Measurements from ENCODE around the gene TSHZ3.

TSHZ3 gene

DNA sequence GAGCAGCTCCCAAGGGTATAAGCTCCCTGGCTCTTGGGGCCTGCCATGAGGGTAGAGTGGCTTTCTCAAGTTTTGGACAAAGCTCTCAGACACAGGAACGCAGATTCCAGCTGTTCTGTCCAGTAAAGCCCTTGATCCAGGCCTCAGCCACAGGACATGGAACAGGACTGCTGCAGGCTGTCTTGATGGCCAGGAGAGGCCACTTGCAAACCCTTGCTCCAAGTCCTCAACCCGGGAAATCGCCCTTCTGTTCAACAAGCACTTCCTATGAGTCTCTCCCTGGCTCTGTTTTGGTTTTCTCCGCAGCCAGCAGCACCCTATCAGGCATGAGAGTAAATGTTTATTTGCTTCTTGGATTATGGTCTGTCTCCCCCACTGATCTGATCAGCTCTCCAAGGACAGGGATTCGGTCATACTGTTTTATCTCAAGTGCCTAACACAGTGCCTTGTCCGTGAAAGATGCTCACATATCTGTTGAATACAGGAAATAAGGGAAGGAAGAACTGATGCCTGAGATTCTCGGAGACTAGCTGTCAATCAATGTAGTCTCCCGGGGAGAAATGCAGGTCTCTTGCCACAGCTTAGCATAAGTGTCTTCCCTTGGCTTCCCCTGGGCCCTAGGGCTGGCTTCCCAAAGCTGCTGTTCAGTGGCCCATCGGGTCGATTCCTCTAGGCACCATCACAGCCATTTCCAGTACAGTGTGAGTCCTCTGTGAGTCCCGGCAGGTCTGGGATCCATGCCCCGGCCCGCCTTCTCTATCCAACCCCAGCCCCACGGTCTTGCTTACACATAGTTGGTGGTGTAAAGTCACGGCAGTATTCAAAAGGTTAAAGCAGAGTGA, 90.8 kb downstream of the TSHZ3 start:
- DNase-seq, result no peak

DNA sequence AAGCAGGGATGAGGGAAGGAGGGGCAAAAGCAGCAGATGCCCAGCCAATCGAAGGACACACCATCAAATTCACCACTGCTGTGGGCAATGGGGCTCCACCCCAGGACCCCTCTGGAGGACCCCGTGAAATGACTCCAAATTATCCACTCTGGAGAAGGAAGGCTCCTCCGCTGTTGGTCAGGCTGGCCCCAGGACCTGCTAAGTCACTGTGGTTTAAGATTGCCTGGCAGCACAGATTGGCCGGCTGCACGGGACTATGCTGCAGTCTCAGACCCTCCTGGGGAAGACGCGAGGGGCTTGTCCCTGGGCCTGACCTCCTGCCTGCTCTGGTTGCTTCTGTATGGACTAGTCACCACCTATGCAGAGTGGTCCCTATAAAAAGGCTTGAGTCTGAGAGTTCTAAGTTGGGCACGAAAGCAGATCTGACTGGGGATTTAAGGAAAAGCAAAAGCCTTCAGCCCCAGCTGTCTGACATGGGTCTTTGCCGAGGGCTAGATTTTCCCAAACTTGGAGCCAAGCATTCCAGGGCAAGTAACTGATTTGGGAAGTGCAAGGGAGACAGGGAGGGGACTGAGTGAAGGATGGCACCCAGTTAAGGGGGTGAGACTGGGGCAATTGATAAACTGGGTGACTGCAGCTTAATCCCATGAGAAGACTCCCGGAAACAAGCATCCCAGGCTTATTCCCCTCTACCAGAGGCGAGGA, 91.7 kb downstream of the TSHZ3 start:
- DNase-seq, result no peak

GRCh38 chr19:31257025-31257424, 92.2 kb downstream of the TSHZ3 start:
- DNase-seq, result no peak

DNA sequence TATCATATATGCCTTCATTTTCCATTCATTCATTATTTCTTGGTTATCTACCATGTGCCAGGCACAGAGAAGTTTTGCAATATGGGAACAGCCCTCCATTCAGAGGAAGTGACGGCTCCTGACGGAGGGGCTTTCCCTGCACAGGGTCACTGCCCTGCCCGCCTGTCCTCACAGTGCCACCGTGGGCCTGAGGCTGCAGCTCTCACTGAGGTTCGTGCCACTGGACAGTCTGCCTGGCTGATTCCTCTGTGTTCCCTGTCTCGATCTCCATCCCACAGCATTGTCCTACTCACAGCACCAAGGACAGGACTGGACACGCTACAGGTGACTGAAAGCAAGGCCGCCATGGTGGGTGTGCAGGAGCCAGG, 92.7 kb downstream of the TSHZ3 start:
- DNase-seq, result no peak

GRCh38 chr19:31255831-31256592, 93.2 kb downstream of the TSHZ3 start:
- DNase-seq, result no peak

GRCh38 chr19:31255174-31255799, 93.9 kb downstream of the TSHZ3 start:
- no peak for DNase-seq

DNA sequence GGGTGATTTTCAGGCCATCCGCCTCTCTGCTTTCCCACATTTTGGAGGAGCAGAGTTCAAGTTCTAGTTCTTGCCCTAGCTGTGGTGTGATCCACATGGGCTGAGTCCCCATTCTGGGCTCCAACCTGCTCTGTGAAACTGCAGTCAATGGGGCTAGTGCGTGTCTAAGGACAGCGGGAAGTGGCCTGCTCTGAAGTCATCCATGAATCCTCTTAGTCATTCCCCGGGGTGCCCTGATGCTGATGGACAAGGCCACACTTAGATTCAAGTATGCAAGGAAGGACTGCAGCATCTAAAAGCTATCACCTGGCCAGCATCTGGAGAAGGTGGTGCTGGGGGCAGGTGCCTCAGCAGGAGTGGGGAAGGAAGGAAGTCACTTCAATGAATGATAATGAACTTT, 94.6 kb downstream of the TSHZ3 start:
- no peak for DNase-seq

DNA sequence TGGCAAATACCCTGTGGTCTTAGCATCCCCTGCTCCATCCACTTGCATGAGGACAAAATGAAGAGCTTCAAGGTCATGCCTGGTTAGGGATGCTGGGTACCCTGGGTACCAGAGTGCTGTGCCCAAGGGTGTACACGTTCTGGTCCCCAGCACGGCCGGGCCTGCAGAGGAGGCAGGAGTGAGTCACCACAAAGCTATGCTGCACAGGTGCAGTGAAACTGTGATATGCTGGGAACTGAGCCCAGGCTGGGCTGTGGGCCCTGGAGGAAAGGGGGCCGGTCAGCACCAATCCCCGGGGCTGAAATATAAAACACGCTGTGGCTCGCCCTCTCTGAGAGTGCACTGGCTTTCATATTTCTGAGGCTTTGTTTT, 95.1 kb downstream of the TSHZ3 start:
- no peak for DNase-seq

- no peak for DNase-seq
Observed at GRCh38 chr19:31253526-31254179, 95.6 kb downstream of the TSHZ3 start.

DNA sequence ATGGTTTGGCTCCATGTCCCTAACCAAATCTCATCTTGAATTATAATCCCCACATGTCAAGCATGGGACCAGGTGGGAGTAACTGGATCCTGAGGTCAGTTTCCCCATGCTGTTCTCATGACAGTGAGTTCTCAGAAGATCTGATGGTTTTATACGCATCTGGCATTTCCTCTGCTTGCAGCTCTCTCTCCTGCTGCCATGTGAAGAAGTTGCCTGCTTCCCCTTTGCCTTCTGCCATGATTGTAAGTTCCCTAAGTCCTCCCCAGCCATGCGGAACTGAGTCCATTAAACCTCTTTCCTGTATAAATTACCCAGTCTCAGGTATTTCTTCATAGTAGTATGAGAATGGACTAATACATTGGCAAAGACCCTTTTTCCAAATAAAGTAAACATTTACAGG, 96.8 kb downstream of the TSHZ3 start:
- DNase-seq, result no peak

- no peak for DNase-seq
Observed at GRCh38 chr19:31249217-31249616, 100.0 kb downstream of the TSHZ3 start.

- DNase-seq, result no peak
Observed at GRCh38 chr19:31235806-31236205, 113.4 kb downstream of the TSHZ3 start.

DNA sequence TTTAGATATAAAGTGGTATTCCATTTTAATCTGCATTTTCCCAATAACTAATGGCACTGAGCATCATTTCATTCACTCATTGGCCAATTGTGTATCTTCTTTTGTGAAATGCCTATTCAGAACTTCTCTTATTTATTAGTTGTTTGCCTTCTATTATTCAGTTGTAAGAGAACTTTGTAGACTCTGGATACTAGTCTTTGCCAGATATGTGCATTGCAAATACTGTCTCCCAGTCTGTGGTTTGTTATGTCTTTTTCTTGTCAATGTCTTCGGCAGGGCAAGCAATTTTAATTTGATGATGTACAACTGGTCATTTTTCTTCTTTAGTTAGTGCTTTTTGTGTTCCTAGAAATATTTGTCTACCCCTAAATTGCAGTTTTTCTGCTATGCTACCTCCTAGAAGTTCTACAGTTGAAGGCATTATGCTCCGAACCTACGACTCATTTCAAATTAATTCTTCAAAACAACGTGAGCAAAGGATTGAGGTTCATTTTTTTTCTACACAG, 115.9 kb downstream of the TSHZ3 start:
- DNase-seq, result no peak

DNA sequence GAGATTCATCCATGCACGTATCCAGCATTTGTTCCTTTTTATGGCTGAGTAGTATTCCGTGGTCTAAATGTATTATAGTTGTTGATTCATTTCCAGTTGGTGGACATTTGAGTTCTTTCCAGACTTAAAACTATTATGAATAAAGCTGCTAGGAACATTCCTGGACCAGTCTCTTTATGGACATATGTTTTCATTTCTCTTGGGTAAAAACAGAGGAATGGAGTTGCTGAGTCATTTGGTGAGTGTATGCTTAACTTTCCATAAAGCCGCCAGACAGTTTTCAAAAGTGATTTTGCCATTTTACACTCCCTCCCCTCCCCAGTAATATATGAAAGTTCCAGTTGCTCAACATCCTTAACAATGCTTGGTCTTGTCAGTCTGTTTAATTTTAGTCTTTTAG, 116.4 kb downstream of the TSHZ3 start:
- no peak for DNase-seq

- DNase-seq, result no peak
Observed at GRCh38 chr19:31232180-31232579, 117.1 kb downstream of the TSHZ3 start.

DNA sequence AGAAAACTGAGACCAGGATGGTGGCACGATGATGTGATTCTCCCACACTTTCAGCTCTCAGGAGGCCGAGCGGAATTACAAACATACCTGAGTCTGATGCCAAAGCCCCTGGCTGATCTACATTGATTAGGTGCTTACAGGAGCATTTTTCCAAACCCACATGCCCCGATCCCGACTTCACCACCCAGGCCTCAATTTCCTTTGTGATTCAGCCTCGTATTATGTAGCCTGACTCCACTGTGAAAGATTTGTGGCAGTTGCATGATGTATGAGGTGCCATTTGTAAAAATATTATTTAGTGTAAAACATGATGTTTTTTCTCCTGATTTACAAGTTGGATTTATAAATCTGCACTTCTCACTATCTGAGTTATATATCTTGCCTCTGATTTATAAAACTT, 118.0 kb downstream of the TSHZ3 start:
- DNase-seq, result no peak

GRCh38 chr19:31226151-31226935, 122.9 kb downstream of the TSHZ3 start:
- DNase-seq, result no peak

Data from activated naive CD4-positive, alpha-beta T cell treated with anti-CD3 and anti-CD28 coated beads, Interleukin-2, amount 50 U/mL, for 16 hours (primary cell).